Measurements from ENCODE around the gene ERC2. TPM values are rescaled to one million over a fixed set of nuclear protein-coding genes. Genes with fewer than 3 reads are reported as not detected.

Gene ERC2
- total and polyA plus RNA-seq, 2 of the 8 experiments (the other 6 are each of a cell fraction or from before 2014, with no cell fraction given) = 16.4 to 22.8 TPM

- TF ChIP-seq EP300 (IDR thresholded peaks at IDR 0.05; ENCODE audit: borderline replicate concordance in 1 of 2, low read depth in 2 of 2, low read length in 2 of 2) (no peak), TAF7 (optimal IDR thresholded peaks at IDR 0.05; ENCODE audit: borderline replicate concordance, low read depth, low read length) (no peak), KDM4A (IDR thresholded peaks at IDR 0.05; ENCODE audit: low read depth, low read length, severe bottlenecking) (no peak)
Observed at GRCh38 chr3:55818485-55818884, 649.8 kb downstream of the ERC2 start (continued).

Measured in H1 (cell line).